Mesodermal cell (in vitro differentiated cells): ENCODE results near the gene CPED1.
"Not testable (repeated sequence)": the region's sequence is repeated elsewhere in the genome, so short reads cannot be mapped to it uniquely, and the experiment has no call there.

ENCODE experiments used
- H3K27ac ChIP-seq: 2 replicates; pipeline ENCODE4 v1.7.0; 2013; ENCODE audit warnings: mild to moderate bottlenecking, low read depth, low read length, moderate library complexity; ENCODE audit not compliant: severe bottlenecking
- H3K36me3 ChIP-seq: 2 replicates; pipeline ENCODE4 v1.7.1; 2013; ENCODE audit warnings: mild to moderate bottlenecking, low read length, moderate library complexity; ENCODE audit not compliant: control insufficient read depth, insufficient read depth
- H3K4me1 ChIP-seq: one replicate; pipeline ENCODE4 v1.7.1; 2013; ENCODE audit warnings: mild to moderate bottlenecking, low read length; ENCODE audit not compliant: insufficient read depth, control insufficient read depth, poor library complexity, severe bottlenecking
- H3K4me3 ChIP-seq: 2 replicates; pipeline ENCODE4 v1.7.0; 2013; ENCODE audit warnings: low read length, control low read depth, mild to moderate bottlenecking; ENCODE audit not compliant: insufficient read depth, poor library complexity, severe bottlenecking; ENCODE audit errors: extremely low read depth
- H3K9me3 ChIP-seq: 2 replicates; pipeline ENCODE4 v1.7.1; 2013; ENCODE audit warnings: mild to moderate bottlenecking, low read length, moderate library complexity; ENCODE audit not compliant: control insufficient read depth
- WGBS, 2 experiments: methylation state at CpG; one replicate each; pipeline ENCODE4 v1.1.5; 2013; ENCODE audit warnings: missing lambda C conversion rate in 2 of 2; ENCODE audit not compliant: insufficient coverage in 2 of 2; 5-methylcytosine and 5-hydroxymethylcytosine counted together

Gene CPED1

GRCh38 chr7:121030308-121030707 is 41.8 kb downstream of the CPED1 start:
- WGBS, 2 experiments, result 80 to 100% methylated on average over 1 to 2 of the region's 5 CpGs
- Histone ChIP-seq H3K36me3 (no peaks in the 10 kb centered on the region), H3K9me3 (peaks cover 11% of the 10 kb centered on the region), H3K27ac (no peak overlapping the region), H3K4me3 (no peak overlapping the region), H3K4me1 (peaks cover 16% of the 10 kb centered on the region)

- peaks cover 12% of the 10 kb centered on the region for H3K4me1 ChIP-seq
- H3K36me3 ChIP-seq, result no peaks in the 10 kb centered on the region
- H3K27ac ChIP-seq, result no peak overlapping the region
- no peaks in the 10 kb centered on the region for H3K9me3 ChIP-seq
- WGBS, 2 experiments, result 55 to 84% methylated on average over 2 to 3 of the region's 7 CpGs
- no peak overlapping the region for H3K4me3 ChIP-seq
These were observed 44.3 kb downstream of the CPED1 start for GRCh38 chr7:121032645-121033460.

GRCh38 chr7:121034929-121035328 is 46.4 kb downstream of the CPED1 start:
- H3K4me3 ChIP-seq, result no peak overlapping the region
- H3K36me3 ChIP-seq, result no peaks in the 10 kb centered on the region
- no peak overlapping the region for H3K27ac ChIP-seq
- no peaks in the 10 kb centered on the region for H3K9me3 ChIP-seq
- peaks cover 15% of the 10 kb centered on the region for H3K4me1 ChIP-seq

GRCh38 chr7:121036776-121037175 is 48.3 kb downstream of the CPED1 start:
- not testable (repeated sequence) for H3K36me3 ChIP-seq, H3K27ac ChIP-seq, H3K4me3 ChIP-seq, H3K9me3 ChIP-seq
- peaks cover 22% of the 10 kb centered on the region for H3K4me1 ChIP-seq

- H3K36me3 ChIP-seq, H3K4me3 ChIP-seq, H3K9me3 ChIP-seq, H3K27ac ChIP-seq: not testable (repeated sequence)
- WGBS, 2 experiments, result 90 to 100% methylated on average over 1 to 2 of the region's 2 CpGs
- H3K4me1 ChIP-seq, result peaks cover 27% of the 10 kb centered on the region
These were observed 48.8 kb downstream of the CPED1 start for GRCh38 chr7:121037329-121037728.

GRCh38 chr7:121037957-121038716 is 49.6 kb downstream of the CPED1 start:
- 83% methylated on average over 1 of the region's 4 CpGs; no CpG with 5 or more reads in 1 of the 2 experiments for WGBS, 2 experiments

GRCh38 chr7:121038717-121039509 is 50.4 kb downstream of the CPED1 start:
- WGBS, 2 experiments, result 83 to 100% methylated on average over 4 of the region's 7 CpGs
- Histone ChIP-seq H3K27ac (no peak overlapping the region), H3K4me1 (peaks cover 28% of the 10 kb centered on the region), H3K4me3 (no peak overlapping the region), H3K9me3 (no peaks in the 10 kb centered on the region), H3K36me3 (no peaks in the 10 kb centered on the region)

More at GRCh38 chr7:121037957-121038716, 49.6 kb downstream of the CPED1 start:
- Histone ChIP-seq H3K4me1 (peaks cover 28% of the 10 kb centered on the region), H3K4me3 (no peak overlapping the region), H3K36me3 (no peaks in the 10 kb centered on the region), H3K9me3 (no peaks in the 10 kb centered on the region), H3K27ac (no peak overlapping the region)

- WGBS, 2 experiments, result 100% methylated on average over 1 of the region's 2 CpGs; no CpG with 5 or more reads in 1 of the 2 experiments
- no peaks in the 10 kb centered on the region for H3K9me3 ChIP-seq
- no peak overlapping the region for H3K27ac ChIP-seq
- peaks cover 28% of the 10 kb centered on the region for H3K4me1 ChIP-seq
- no peaks in the 10 kb centered on the region for H3K36me3 ChIP-seq
- H3K4me3 ChIP-seq, result no peak overlapping the region
These were observed 51.0 kb downstream of the CPED1 start for GRCh38 chr7:121039510-121039822.

- Histone ChIP-seq H3K4me3 (no peak overlapping the region), H3K36me3 (no peaks in the 10 kb centered on the region), H3K27ac (no peak overlapping the region), H3K4me1 (peaks cover 29% of the 10 kb centered on the region), H3K9me3 (no peaks in the 10 kb centered on the region)
- no CpG with 5 or more reads among the region's 2 CpGs for WGBS, 2 experiments
These were observed 51.5 kb downstream of the CPED1 start for GRCh38 chr7:121039994-121040393.

GRCh38 chr7:121041516-121042148 is 53.1 kb downstream of the CPED1 start:
- H3K36me3 ChIP-seq, result no peaks in the 10 kb centered on the region
- WGBS, 2 experiments, result 92 to 93% methylated on average over 3 to 4 of the region's 6 CpGs
- no peaks in the 10 kb centered on the region for H3K9me3 ChIP-seq
- H3K4me1 ChIP-seq, result peaks cover 34% of the 10 kb centered on the region
- H3K4me3 ChIP-seq, result no peak overlapping the region
- peak overlapping the region; percentile 51 for H3K27ac ChIP-seq
